CD4-positive, alpha-beta T cell treated with Interleukin-10 for 1 hour (primary cell): ENCODE data around the gene SLC39A9.
"Not testable (repeated sequence)": the region's sequence is repeated elsewhere in the genome, so short reads cannot be mapped to it uniquely, and the experiment has no call there.

Source experiments
- DNase-seq: peaks from one replicate; pipeline ENCODE4 v3.0.0-alpha.2; 2020

SLC39A9 gene

DNA sequence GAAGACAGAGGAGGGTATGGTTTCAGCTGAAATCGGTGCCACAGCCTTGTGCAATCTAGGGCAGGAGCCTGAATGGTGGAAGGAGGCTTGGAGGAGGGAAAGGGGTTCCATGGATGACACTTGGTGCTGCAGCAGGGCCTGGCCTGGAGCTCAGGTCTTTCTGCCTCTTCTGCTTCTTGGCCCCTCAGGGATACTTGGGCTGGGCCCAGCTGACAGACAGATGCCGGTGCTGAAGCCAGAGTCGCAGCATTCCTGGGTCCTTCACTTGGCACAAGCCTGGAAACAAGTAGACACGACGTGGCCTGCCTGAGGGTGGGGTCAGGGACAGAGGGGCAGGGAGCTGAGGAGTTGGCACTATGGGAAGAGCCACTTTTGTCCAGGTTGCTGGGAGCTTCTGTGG, 81.6 kb downstream of the SLC39A9 start:
- DNase-seq: no peak

DNA sequence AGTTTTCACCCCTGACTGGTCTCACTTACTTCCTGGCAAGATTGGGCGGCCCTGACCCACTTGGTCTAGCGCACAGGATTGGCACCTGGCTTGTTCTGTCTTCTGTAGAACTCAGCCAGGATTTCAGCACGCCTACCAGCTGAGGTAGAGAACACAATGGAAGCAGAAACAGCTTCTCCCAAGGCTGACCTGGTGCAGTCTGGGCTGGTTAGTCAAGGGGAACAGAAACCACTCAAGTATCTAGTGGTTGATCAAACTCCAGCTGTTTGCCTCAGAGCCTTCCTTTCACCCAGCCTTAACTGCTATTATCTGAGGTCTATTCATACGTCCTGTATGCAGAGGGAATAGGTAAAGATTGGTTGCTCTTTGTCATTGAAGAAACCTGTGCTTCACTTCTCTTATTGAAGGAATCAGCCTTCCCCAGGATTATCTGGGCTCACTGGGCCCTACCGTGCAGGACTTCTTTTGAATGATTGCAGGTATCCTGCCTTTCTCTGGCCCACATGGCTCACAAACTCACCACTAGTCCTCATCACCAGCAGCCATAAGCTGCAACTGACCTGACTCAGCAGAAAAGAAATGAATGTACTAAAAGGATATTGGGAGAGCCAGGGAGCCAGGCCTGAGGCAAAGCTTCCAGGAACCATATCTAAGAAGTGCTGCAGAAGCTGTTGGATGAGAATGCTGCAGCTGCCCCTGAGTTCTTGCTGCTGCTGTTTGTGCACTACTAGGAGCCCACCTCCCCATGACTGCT, 83.5 kb downstream of the SLC39A9 start:
- DNase-seq: no peak

DNA sequence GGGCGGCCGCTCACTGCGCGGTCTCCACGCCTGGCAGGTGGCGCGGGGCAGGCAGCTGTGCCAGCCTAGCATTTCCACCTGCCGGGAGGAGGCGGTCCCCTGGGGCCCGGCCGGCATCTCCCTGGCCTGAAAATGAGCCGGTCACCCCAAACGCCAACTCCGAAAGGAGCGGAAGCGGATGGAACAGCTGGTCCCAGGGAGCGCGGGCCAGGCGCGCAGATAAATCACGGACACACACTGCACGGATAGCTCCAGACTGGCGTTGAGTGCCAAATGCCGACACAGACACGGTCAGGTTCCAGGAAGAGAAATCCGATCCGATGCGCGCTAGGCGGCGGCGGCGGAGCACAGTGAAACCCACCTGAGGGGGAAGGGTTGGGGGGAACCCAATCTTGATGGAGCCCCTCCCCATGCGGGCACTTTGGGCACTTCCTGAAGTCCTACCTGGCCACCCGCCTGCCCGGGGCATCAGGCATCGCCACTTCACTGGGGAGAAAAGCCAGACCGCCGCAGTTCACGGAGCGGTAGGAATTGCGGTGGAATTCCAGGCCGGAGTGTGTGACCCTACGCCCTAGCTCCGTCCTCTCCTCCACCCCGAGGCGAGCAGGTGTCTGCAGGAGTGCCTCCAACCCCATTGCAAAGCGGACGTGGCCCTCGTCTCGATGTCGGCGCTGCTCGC, 85.4 kb downstream of the SLC39A9 start:
- DNase-seq: no peak

DNA sequence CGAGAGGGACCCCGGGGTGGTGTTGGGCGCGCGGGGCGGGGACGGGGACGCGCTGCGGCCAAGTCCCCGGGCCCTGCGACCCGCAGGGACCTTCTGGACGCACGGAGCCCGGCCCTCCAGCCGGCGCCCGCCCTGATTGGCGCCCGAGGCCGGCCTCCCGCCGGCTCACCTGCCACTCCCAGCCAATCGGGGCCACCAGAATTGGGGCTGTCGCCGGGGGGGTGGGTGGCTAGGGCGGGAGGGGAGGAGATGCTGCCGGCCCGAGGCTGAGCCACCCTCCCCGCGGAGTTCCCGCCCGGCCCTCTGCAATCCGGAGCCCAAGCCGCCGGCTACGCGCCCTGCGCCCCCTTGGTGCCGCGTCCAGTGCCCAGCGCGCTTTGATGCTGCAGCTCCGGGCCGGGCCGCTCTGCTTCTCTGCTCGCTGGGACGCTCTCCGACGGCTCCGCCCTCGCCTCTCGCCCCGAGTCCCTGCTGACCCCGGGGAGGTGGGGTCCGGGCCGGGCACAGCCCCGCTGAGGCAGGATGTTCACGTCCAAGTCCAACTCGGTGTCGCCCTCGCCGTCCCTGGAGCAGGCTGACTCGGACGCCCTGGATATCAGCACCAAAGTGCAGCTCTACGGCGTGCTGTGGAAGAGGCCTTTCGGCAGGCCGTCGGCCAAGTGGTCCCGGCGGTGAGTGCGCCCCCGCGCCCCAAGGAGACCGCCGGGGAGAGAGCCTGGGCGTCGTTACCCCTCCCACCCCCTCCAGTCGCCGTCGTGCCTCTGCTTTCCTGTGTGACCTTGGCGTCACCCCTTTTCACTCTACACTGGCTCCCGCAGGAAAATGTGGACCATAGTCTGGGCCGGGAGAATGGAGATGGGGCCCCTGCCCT, 86.2 kb downstream of the SLC39A9 start, which contains the start of gene PLEKHD1:
Gene PLEKHD1 (plus strand): TSS at position 285 of the 871 bp plus-strand sequence. CDS start 238 bp downstream, at position 523.
- no peak for DNase-seq

DNA sequence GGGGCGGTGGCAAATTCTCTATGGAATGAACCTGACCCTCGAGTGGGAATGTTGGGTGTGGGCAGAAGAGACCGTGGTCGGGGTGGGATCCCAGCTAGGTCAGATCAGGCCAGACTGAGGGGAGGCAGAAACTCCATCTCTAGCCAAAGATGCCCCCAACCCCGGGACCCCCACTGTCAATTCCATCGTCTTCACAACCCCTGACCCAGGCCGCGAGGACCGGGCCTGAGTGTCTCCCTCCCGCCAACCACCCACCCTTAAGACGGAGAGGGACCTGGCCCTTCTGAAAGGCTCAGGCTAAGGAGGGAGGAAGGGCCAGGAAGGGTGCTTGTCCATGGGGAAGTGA, 86.8 kb downstream of the SLC39A9 start:
- DNase-seq: no peak

DNA sequence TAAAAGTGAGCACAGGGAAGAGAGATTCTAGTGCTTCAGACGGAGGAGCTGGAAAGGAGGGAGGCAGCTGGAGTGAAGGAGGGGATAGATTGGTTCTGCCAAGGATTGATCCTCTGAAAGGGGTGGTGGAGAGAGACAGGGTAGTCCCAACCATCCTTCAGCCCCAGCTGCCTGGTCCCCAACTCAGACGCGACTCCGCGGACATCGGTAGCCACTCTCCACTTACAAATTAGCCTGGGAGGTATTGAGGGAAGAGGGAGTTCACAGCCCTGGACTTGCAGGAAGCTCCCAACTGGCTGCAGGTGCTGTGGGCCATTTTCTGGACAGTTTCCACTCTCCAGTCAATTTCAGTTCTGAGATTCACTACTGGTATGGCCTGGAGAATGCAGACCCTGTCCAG, 87.2 kb downstream of the SLC39A9 start:
- DNase-seq: no peak

DNA sequence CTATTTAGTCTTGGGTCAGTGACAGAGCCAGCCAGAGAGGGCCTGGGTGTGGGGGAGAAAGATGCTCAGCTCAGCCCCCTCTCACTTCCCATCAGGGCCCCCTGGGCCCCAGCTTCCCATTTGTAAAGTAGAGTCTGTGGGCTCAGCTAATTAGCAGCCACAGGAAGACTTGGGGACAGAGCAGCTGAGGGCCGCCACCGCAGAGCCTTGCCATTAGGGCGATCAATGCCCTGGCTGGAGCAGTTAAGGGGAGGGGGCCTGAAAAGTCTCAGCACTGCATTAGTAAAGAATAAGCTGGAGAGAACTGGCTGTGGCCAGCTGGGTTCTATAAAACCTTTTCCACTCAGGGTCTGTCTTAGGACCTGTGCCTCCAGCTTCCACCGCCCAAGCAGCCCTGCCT, 88.7 kb downstream of the SLC39A9 start:
- no peak for DNase-seq

DNA sequence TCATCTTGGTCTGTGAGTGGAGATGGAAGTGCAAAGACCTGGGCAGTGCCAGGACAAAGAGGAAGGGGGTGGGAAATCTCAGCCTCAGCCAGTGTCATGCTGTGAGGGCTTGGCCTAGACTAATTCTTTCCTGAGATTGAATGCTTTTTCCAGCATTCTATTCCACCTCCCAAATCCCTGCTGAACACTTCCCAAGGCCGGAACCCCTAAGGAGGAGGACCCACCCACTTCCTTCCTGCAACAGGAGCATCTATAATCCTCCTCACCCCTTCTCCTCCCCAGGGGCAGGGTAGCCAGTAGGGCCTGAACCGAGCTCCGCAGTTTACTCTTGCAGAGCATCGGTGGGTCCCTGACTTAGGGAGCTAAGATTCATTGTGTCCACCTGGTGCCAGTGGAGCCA, 89.3 kb downstream of the SLC39A9 start:
- no peak for DNase-seq

DNA sequence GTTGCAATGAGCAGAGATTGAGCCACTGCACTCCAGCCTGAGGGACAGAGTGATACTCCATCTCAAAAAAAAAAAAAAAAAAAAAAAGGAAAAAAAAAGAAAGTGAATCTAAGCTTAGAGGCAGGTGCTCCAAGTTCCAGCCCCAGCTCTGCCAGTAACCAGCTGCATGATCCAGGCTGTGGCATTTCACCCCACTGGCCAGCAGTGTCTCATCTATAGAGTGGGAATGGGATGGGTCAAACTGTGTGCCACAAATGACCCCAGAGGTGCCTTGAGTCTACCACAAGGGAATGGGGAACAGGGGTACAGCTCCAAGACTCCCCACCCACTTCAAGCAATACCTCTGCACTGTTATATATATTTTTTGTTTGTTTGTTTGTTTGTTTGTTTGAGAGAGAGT, 91.0 kb downstream of the SLC39A9 start:
- no peak for DNase-seq

DNA sequence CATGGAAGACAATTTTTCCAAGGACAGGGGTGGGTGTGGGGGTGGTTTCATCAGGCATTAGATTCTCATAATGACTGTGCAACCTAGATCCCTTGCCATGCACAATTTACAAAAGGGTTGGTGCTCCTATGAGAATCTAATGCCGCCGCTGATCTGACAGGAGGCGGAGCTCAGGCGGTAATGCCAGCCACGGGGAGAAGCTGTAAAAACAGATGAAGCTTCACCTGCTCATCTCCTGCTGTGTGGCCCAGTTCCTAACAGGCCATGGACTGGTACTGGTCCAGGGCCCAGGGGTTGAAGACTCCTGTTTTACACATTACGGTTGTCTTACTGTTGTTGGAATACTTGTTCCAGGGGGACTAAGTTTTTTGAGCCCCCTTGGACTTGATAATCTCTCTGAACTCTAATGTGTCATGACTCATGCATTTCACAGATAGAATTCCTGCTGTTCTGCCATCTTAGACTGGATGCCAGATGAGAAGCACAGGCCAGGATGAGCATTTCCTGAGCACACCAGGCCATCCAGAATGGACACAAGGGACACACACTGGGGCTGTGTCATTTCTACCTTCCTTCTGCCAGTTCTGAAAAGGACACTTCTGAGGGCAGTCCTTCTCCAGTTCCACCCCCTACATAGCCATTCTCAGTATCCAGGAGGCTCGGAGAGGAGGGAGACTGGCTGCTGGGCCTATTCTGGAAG, 91.9 kb downstream of the SLC39A9 start:
- no peak for DNase-seq

DNA sequence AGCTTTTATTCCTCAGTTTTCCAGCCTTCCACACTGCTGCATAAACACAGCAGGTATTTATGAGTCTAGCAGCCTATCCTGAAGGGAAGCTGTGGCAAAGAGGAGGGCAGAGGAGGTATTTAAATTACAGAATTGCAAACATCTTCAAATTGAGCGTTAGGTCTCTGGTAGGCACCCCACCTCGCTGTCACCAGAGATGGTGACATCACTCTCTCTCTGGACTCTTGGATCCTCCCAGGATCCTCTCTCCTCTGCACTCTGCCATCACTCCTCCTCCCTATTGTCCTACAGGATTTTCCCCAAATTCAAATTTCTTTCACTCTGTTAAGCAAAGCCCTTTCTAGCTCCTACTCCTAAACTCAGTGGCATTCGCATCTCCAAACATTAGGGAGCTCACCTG, 92.7 kb downstream of the SLC39A9 start:
- DNase-seq: no peak

DNA sequence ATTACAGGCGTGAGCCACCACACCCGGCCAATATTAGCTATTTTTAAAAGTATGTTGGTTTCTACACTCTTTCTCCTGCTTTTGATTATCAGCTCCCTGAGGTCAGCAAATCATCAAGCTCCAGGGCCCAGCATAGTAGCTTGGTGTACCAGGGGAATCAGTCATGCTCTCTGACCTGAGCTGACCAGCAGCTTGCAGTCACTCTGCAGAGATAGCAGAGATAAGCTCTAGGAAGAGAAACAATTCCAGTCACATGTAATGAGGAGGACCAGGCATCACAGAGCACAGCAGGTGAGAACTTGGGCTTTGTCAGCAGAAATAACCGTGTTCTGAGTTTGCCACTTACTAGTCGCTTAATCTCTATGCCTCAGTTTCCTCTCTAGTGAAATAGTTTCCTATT, 94.5 kb downstream of the SLC39A9 start:
- DNase-seq: no peak

DNA sequence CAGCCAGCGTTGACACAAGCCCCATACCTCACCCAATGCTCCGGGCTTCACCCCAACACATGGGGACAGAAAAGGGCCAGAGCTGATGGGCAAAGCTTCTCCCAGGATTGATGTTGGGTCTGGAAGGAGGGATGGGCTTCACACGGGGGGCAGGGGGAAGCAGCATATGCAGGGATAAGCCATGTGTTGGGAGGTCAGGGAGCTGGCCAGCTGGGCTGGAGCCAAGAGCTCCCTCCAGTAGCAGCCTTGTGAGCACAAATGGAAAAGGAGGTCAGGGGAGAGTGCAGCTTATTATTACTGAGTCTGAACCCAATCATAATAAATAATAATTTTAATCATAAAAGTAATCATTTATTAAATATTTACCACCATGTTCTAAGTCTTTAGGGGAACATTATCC, 95.3 kb downstream of the SLC39A9 start:
- no peak for DNase-seq

DNA sequence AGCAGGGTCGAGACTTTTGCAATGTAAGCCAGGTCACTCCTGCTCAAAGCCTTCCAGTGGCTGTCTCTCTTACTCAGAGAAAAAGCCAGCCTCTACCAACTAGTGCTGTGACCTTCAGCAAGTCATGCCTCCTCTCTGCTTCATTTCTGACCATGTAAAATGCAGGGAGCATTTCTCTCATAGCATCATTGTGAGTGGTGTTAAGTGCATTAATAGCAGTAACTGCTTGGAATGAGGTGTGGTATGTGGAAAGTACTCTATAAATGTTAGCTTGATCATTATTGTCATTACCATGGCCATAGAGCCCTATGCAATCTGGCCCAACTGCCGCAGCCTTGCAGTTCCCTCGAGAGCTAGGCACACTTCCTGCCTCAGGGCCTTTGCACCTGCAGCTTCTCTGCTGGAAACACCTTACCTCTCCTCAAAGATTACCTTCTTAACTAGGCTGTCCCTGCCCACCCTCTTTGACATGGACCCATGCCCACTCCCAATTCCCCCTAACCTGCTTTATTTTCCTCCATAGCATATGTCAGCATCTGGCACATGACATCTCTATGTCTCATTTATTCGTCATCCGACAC, 96.9 kb downstream of the SLC39A9 start:
- DNase-seq: no peak

DNA sequence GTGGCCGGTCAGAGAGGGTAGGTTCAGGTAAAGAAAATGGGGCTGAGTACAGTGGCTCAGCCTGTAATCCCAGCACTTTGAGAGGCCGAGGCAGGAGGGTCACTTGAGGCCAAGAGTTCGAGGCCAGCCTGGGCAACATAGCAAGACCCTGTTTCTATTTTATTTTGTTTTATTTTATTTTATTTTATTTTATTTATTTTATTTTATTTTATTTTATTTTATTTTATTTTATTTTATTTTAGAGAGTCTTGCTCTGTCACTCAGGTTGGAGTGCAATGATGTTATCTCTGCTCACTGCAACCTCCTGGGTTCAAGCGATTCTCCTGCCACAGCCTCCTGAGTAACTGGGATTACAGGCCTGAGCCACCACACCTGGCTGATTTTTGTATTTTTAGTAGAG, 99.4 kb downstream of the SLC39A9 start:
- DNase-seq: not testable (repeated sequence)

DNA sequence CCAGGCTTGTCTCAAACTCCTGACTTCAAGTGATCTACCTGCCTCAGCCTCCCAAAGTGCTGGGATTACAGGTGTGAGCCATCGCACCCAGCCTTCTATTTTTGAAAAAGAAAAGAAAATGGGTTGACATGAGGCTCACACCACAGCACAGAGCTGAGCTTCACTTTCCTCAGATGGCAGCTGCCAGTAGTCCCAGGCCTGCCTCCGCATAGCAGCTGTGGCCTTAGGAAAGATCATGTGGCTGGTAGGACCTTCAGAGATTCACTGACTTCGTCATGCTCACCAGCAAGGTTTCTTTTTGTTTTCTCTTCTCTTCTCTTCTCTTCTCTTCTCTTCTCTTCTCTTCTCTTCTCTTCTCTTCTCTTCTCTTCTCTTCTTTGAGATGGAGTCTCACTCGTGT, 99.8 kb downstream of the SLC39A9 start:
- not testable (repeated sequence) for DNase-seq

DNA sequence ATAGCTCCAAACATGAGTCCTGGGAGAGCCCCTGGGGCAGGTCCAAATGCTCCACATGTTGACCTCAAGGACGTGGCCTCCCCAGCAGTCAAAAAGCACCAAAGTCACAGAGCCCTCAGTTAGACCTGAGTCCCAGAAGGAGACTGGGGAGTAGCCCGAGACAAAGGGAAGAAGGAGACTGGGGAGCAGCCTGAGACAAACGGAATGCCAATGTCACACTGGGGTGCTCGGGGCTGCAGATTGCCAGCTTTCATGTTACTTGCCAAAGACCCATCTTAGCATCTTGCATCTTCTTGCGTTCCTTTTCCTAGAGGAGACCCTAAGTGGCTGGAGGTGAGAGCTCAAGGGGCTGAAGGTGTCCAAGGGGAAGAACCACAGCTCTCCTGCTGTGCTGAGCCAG, 100.9 kb downstream of the SLC39A9 start:
- no peak for DNase-seq

DNA sequence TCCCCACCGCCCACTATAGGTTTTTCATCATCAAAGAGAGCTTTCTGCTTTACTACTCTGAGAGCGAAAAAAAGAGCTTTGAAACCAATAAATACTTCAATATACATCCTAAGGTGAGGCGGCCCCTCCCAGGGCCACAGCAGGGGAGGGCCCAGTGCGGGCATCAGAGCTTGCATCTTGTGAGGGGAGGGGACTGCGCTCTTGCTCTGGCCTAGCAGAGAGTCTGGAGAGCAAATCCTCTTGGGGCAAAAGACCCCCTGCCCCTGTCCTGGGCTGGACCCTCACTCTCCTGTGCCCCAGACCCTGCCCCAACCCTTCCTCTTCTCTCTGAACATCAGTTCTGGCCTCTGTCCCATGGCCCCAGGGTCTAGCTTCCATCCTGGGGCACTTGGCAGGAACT, 101.6 kb downstream of the SLC39A9 start:
- DNase-seq: no peak

DNA sequence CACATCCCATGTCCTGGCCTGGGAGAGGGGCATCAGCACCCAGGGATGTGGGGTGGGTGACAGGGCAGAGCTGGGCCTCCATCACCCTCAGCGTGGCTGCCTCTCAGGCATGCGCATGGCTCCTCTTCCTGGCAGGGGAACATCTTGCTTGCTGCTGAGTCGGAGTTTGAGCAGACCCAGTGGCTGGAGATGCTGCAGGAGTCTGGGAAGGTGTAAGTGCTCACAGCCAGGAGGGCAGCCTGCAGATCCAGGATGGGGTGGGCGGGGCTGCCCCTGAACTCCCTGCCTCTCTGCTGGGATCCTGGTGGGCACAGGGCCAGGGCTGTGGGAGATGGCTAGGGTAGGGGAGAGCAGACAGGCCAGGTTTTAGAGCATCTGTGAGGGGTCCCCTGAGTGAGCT, 102.2 kb downstream of the SLC39A9 start:
- no peak for DNase-seq

DNA sequence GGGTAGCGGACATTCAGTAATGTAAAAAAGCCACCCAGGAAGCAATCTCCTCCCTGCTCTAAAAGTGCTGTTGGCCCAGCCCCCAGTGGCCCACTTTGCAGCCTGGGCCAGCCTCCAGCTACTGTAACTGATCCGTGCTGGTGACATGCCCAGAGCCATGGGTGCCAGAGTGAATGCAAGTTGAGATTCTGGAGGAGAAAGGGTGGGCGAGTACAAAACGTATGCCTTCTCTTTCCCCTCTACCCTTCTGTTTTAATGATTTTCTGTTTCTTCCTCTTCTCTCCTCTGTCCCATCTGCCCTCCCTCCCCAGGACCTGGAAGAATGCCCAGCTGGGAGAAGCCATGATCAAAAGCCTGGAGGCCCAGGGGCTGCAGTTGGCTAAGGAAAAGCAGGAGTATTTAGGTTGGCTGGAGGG, 102.9 kb downstream of the SLC39A9 start:
- no peak for DNase-seq

DNA sequence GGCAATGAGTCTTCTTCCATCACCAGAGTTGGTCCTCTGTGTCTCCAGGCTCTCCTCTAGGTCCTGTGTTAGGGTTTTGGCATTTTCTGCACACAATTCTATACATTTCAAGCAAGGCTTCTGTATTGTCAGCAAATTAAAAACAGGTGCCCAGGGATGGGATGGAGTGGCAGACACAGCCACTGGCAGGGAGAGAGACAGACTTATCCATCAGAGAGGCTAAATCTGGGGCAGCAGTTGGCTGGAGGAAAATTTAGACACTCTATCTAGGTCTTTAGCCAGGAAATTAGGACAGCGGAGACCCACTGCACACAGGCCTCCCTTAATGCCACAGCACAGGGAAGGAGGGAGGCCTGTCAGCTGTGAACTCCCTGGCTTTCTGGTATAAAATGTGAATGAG, 106.3 kb downstream of the SLC39A9 start:
- DNase-seq: no peak

DNA sequence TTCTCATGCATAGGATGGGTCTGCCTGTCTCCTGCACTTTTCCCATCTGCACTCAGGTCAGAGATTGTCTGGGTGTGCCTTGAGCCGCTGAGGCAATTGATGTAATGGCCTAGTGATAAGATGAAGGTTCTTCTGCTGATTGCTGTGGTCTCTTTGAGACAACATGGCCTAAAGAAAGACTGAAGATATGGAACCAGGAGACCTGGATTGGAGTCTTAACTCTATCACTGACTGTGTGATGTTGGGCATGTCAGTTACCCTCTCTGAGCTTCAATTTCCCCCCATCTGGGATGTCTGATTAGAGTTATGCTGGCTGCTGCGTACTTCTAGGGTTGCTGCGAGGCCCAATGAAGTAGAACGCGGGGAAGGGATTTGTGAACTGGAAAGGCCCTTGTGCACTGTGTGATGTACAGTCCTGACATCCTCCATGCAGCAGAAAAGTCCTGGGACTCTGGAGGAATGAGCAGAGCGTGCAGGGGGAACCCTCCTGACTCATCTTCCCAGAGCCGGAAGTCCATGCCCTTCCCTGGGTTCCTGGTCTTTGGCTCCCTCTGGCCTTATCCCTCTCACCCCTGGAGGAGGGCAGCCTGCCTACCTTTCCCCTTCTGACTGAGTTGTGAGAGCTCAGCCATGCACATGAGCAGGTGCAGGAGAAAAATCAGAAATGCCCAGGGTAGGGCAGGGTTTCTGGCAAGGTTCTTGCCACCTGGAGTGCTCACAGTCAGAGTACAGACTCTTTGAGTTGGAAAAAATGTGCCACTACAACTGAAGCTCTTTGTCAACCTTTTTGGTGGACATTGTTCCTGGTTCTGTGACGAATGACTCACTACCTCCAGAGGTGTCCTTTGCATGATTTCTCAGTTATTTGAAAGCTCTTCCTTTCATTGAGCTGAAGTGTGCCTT, 107.1 kb downstream of the SLC39A9 start:
- DNase-seq: no peak
